ENCODE data around the gene KLHL29. TPM values are rescaled to one million over a fixed set of nuclear protein-coding genes. Genes with fewer than 3 reads are reported as not detected.

The KLHL29 gene
- total RNA-seq, 1 donor from 2014 or later = 12.9 TPM

- Histone ChIP-seq H3K27me3 (ENCODE audit: low read depth) (no peaks in the 10 kb centered on the region), H3K4me1 (no peaks in the 10 kb centered on the region), H3K9me3 (no peaks in the 10 kb centered on the region), H3K27ac (no peak overlapping the region), H3K36me3 (no peaks in the 10 kb centered on the region), H3K4me3 (no peak overlapping the region)
- no peak for TF ChIP-seq CTCF (IDR thresholded peaks at IDR 0.05)
- no peak for ATAC-seq
- no peak for DNase-seq
- intact Hi-C loops (cut with DNase I) = no loop called here
These were observed 163.3 kb downstream of the KLHL29 start for GRCh38 chr2:23548143-23548769.

GRCh38 chr2:23549051-23549450 lies 164.1 kb downstream of the KLHL29 start:
- H3K27me3 ChIP-seq (ENCODE audit: low read depth) = no peaks in the 10 kb centered on the region
- no peak for TF ChIP-seq CTCF (IDR thresholded peaks at IDR 0.05)
- ATAC-seq (no peak), DNase-seq (no peak)
- intact Hi-C loops (cut with DNase I) = no loop called here
- no peak overlapping the region for H3K4me3 ChIP-seq
- H3K4me1 ChIP-seq = no peaks in the 10 kb centered on the region
- no peak overlapping the region for H3K27ac ChIP-seq
- H3K9me3 ChIP-seq = no peaks in the 10 kb centered on the region
- no peaks in the 10 kb centered on the region for H3K36me3 ChIP-seq

GRCh38 chr2:23549821-23550530 lies 165.0 kb downstream of the KLHL29 start:
- H3K9me3 ChIP-seq = no peaks in the 10 kb centered on the region
- no peak for TF ChIP-seq CTCF (IDR thresholded peaks at IDR 0.05)
- H3K27me3 ChIP-seq (ENCODE audit: low read depth) = no peaks in the 10 kb centered on the region
- no peak overlapping the region for H3K4me3 ChIP-seq
- intact Hi-C loops (cut with DNase I) = no loop called here
- no peaks in the 10 kb centered on the region for H3K36me3 ChIP-seq
- DNase-seq (no peak), ATAC-seq (no peak)
- no peaks in the 10 kb centered on the region for H3K4me1 ChIP-seq
- H3K27ac ChIP-seq = no peak overlapping the region

- intact Hi-C loops (cut with DNase I) = no loop called here
- H3K27me3 ChIP-seq (ENCODE audit: low read depth) = no peaks in the 10 kb centered on the region
- H3K4me1 ChIP-seq = no peaks in the 10 kb centered on the region
- no peaks in the 10 kb centered on the region for H3K9me3 ChIP-seq
- no peaks in the 10 kb centered on the region for H3K36me3 ChIP-seq
- H3K27ac ChIP-seq = no peak overlapping the region
- no peak overlapping the region for H3K4me3 ChIP-seq
- DNase-seq = no peak
- TF ChIP-seq CTCF (IDR thresholded peaks at IDR 0.05) = no peak
- ATAC-seq = no peak
These were observed 165.6 kb downstream of the KLHL29 start for GRCh38 chr2:23550553-23550952.

- DNase-seq (no peak), ATAC-seq (no peak)
- no peaks in the 10 kb centered on the region for H3K9me3 ChIP-seq
- no peaks in the 10 kb centered on the region for H3K27me3 ChIP-seq (ENCODE audit: low read depth)
- intact Hi-C loops (cut with DNase I) = no loop called here
- no peaks in the 10 kb centered on the region for H3K4me1 ChIP-seq
- no peak for TF ChIP-seq CTCF (IDR thresholded peaks at IDR 0.05)
- H3K4me3 ChIP-seq = no peak overlapping the region
- H3K36me3 ChIP-seq = no peaks in the 10 kb centered on the region
- H3K27ac ChIP-seq = no peak overlapping the region
These were observed 166.9 kb downstream of the KLHL29 start for GRCh38 chr2:23551875-23552274.
